SK-N-SH (cell line): Measurements from ENCODE around the gene ZNF532. TPM values are rescaled to one million over a fixed set of nuclear protein-coding genes. Genes with fewer than 3 reads are reported as not detected.

Experiments used
- CTCF ChIA-PET: fragments of 300-600, 350-600 bp; formaldehyde crosslinking; extraction: SDS; loops from one replicate; lab custom pipeline; 2021; lab: Yijun Ruan, JAX
- POLR2A ChIA-PET: fragments of 350-600 bp; sonication (Branson Sonifier 250); formaldehyde crosslinking; extraction: SDS; loops from one replicate; lab custom pipeline; 2020; ENCODE audit warnings: antibody characterized with exemption, inconsistent platforms; lab: Yijun Ruan, JAX
- DNase-seq: peaks from one replicate; pipeline ENCODE4 v3.0.0; 2012
- H2AFZ ChIP-seq: fragments of 200-600 bp; sonication (generic); 2 replicates; pipeline ENCODE4 v1.8.1; 2016; ENCODE audit warnings: antibody characterized with exemption, mild to moderate bottlenecking, low read depth
- H3F3A ChIP-seq: fragments of 200-600 bp; sonication (generic); replicated peaks from 2 replicates; pipeline ENCODE3; 2016; ENCODE audit warnings: antibody characterized with exemption, mild to moderate bottlenecking; ENCODE audit not compliant: insufficient read depth
- H3K27ac ChIP-seq, 2 experiments: fragments of 200-500 bp in 1 of 2; fragments of 200-600 bp in 1 of 2; sonication (Bioruptor generic) in 1 of 2; sonication (generic), shearing (Covaris generic) in 1 of 2; 2 replicates each; pipeline versions ENCODE4 v1.5.1 to v1.6.1; 2014 to 2016; ENCODE audit warnings: low read depth in 2 of 2, inconsistent platforms in 1 of 2, low read length in 1 of 2, mild to moderate bottlenecking in 1 of 2, mixed read lengths in 1 of 2
- H3K27me3 ChIP-seq: fragments of 200-600 bp; sonication (generic), shearing (Covaris generic); 2 replicates; pipeline ENCODE4 v1.6.1; 2016; ENCODE audit warnings: mixed run types; ENCODE audit not compliant: insufficient read depth
- H3K36me3 ChIP-seq, 2 experiments: fragments of 200-500 bp in 1 of 2; fragments of 200-600 bp in 1 of 2; sonication (Bioruptor generic) in 1 of 2; sonication (generic) in 1 of 2; replicated peaks in 1 of 2; 2 replicates each; pipeline versions ENCODE3 to v1.5.1; 2014 to 2016; ENCODE audit warnings: low read length in 1 of 2, mild to moderate bottlenecking in 1 of 2; ENCODE audit not compliant: insufficient read depth in 2 of 2, control insufficient read depth in 1 of 2
- H3K4me1 ChIP-seq, 2 experiments: fragments of 200-500 bp in 1 of 2; fragments of 200-600 bp in 1 of 2; sonication (Bioruptor generic) in 1 of 2; sonication (generic), shearing (Covaris generic) in 1 of 2; 2 replicates each; pipeline versions ENCODE4 v1.5.1 to v1.6.1; 2014 to 2016; ENCODE audit warnings: low read depth in 1 of 2, low read length in 1 of 2, mixed run types in 1 of 2; ENCODE audit not compliant: insufficient read depth in 2 of 2, control insufficient read depth in 1 of 2
- H3K4me2 ChIP-seq: fragments of 200-600 bp; sonication (generic), shearing (Covaris generic); 2 replicates; pipeline ENCODE4 v1.6.1; 2017; ENCODE audit warnings: mixed run types
- H3K4me3 ChIP-seq, 2 experiments: fragments of 200-500 bp in 1 of 2; fragments of 200-600 bp in 1 of 2; sonication (Bioruptor generic) in 1 of 2; sonication (generic), shearing (Covaris generic) in 1 of 2; 2 replicates each; pipeline versions ENCODE4 v1.5.1 to v1.8.1; 2014 to 2016; ENCODE audit warnings: low read depth in 2 of 2, inconsistent platforms in 1 of 2, low read length in 1 of 2, mild to moderate bottlenecking in 1 of 2, mixed read lengths in 1 of 2, moderate library complexity in 1 of 2
- H3K79me2 ChIP-seq: fragments of 200-600 bp; sonication (generic); 2 replicates; pipeline ENCODE4 v1.8.1; 2017; ENCODE audit warnings: mild to moderate bottlenecking; ENCODE audit not compliant: insufficient read depth
- H3K9ac ChIP-seq: fragments of 200-600 bp; sonication (generic); 2 replicates; pipeline ENCODE4 v1.6.1; 2017; ENCODE audit warnings: mixed run types
- H3K9me2 ChIP-seq: fragments of 200-600 bp; sonication (generic); 2 replicates; pipeline ENCODE4 v1.6.1; 2017; ENCODE audit warnings: mixed run types
- H3K9me3 ChIP-seq: fragments of 200-600 bp; sonication (generic); 2 replicates; pipeline ENCODE4 v1.6.1; 2017; ENCODE audit warnings: mixed run types, mild to moderate bottlenecking, moderate library complexity
- H4K20me1 ChIP-seq: fragments of 200-600 bp; sonication (generic); 2 replicates; pipeline ENCODE4 v1.6.1; 2017; ENCODE audit warnings: mild to moderate bottlenecking, mixed run types; ENCODE audit not compliant: insufficient read depth
- CHD2 ChIP-seq: fragments of 150-350 bp; IDR thresholded peaks from 2 replicates; pipeline ENCODE4 v1.6.1; 2018; ENCODE audit warnings: low read length; ENCODE audit not compliant: partially characterized antibody
- CTCF ChIP-seq: fragments of 200-600 bp; sonication (generic); IDR thresholded peaks from 2 replicates; pipeline ENCODE4 v1.6.1; 2017; ENCODE audit warnings: antibody characterized with exemption, mild to moderate bottlenecking, moderate library complexity
- EP300 ChIP-seq, 2 experiments: IDR thresholded peaks; 2 replicates each; pipeline versions ENCODE4 v1.4.0 to v1.6.1; 2012; ENCODE audit warnings: borderline replicate concordance in 1 of 2, low read depth in 1 of 2, low read length in 1 of 2
- EZH2phosphoT487 ChIP-seq: fragments of 200-600 bp; sonication (generic); IDR thresholded peaks from 2 replicates; pipeline ENCODE4 v1.6.1; 2017; ENCODE audit warnings: low read depth, mixed run types, mild to moderate bottlenecking, antibody characterized with exemption, moderate library complexity, borderline replicate concordance
- FOXM1 ChIP-seq: IDR thresholded peaks from 2 replicates; pipeline ENCODE4 v1.4.0; 2012; ENCODE audit warnings: low read depth, mild to moderate bottlenecking
- GATA2 ChIP-seq: sonication (generic); formaldehyde crosslinking; IDR thresholded peaks from 2 replicates; pipeline ENCODE4 v1.5.0; 2020; ENCODE audit warnings: mild to moderate bottlenecking, missing genetic modification reagents
- IRF3 ChIP-seq: fragments of 150-350 bp; IDR thresholded peaks from 2 replicates; pipeline ENCODE4 v1.6.1; 2016; ENCODE audit warnings: mild to moderate bottlenecking, low read depth, low read length
- JUND ChIP-seq: IDR thresholded peaks from 2 replicates; pipeline ENCODE4 v1.4.0; 2012
- NRF1 ChIP-seq: IDR thresholded peaks from 2 replicates; pipeline ENCODE4 v1.6.1; 2012; ENCODE audit warnings: low read depth, mild to moderate bottlenecking, low read length
- PBX3 ChIP-seq: IDR thresholded peaks from 2 replicates; pipeline ENCODE4; 2012
- POLR2AphosphoS5 ChIP-seq: IDR thresholded peaks from 2 replicates; pipeline ENCODE4 v1.6.1; 2012; ENCODE audit warnings: low read depth, low read length
- RAD21 ChIP-seq: IDR thresholded peaks from 2 replicates; pipeline ENCODE4 v1.6.1; 2012; ENCODE audit warnings: mild to moderate bottlenecking, low read length
- RFX5 ChIP-seq: IDR thresholded peaks from 2 replicates; pipeline ENCODE4 v1.6.1; 2012; ENCODE audit warnings: mild to moderate bottlenecking, improper control_type of control experiment, low read length
- SIN3A ChIP-seq: IDR thresholded peaks from 2 replicates; pipeline ENCODE4 v1.6.1; 2012; ENCODE audit warnings: low read depth, mild to moderate bottlenecking, low read length, moderate library complexity, borderline replicate concordance
- TAF1 ChIP-seq: IDR thresholded peaks from 2 replicates; pipeline ENCODE4 v1.6.1; 2012; ENCODE audit warnings: low read depth, mild to moderate bottlenecking, low read length, moderate library complexity, borderline replicate concordance
- USF2 ChIP-seq: fragments of 150-350 bp; IDR thresholded peaks from 2 replicates; pipeline ENCODE4 v1.6.1; 2017; ENCODE audit warnings: antibody characterized with exemption, low read length, low read depth, borderline replicate concordance
- ZBTB33 ChIP-seq: IDR thresholded peaks from 2 replicates; pipeline ENCODE4 v1.4.0; 2012; ENCODE audit warnings: low read depth, borderline replicate concordance
- WGBS: methylation state at CpG from one replicate; pipeline ENCODE4 v1.1.6; 2017; ENCODE audit warnings: low lambda C conversion rate; 5-methylcytosine and 5-hydroxymethylcytosine counted together
- polyA plus RNA-seq, 3 experiments: library from polyadenylated mRNA; depleted of rRNA; stranded (reverse); fragments of >200 nt; gene quantifications; 2 replicates each; pipeline ENCODE4 v1.2.3, GENCODE V29; 2012

The ZNF532 gene
- 34.7 and 39.2 TPM in 2 replicates for polyA plus RNA-seq (2012; rRNA removed)
- 30.4 and 39.2 TPM in 2 replicates for polyA plus RNA-seq (2012; cell fraction: cytosol; rRNA removed)
- 55.0 and 70.9 TPM in 2 replicates for polyA plus RNA-seq (2012; cell fraction: nucleus; rRNA removed)

- H3K9me2 ChIP-seq: no peaks in the 10 kb centered on the region
- no peaks in the 10 kb centered on the region for H3K9me3 ChIP-seq
- POLR2A ChIA-PET: interaction anchor here (0.6 to 1.7 kb wide), 10 partner anchors 9 to 158 kb away, joined by 3 to 8 read pairs (median 4); no protein-coding TSS in a partner anchor
- H3K36me3 ChIP-seq: peaks cover 17 to 35% of the 10 kb centered on the region in 2 experiments
- peak; percentile 84 for DNase-seq
- H3K4me2 ChIP-seq: peak within 1 kb of the TSS; percentile 66
- H3F3A ChIP-seq: peaks cover 15% of the 10 kb centered on the region
- TF ChIP-seq GATA2 (CRISPR knock-in tag) (no peak), CHD2 (no peak), FOXM1 (no peak), RAD21 (no peak), EP300 (IDR thresholded peaks at IDR 0.05; ENCODE audit: borderline replicate concordance in 1 of 2, low read depth in 1 of 2, low read length in 1 of 2) (no peak), JUND (no peak), PBX3 (no peak), ZBTB33 (no peak), RFX5 (no peak), IRF3 (no peak), USF2 (no peak), CTCF (no peak), SIN3A (no peak), EZH2phosphoT487 (no peak), NRF1 (no peak), POLR2AphosphoS5 (peak; percentile 65), TAF1 (peak; percentile 64; the same call in 1 of the 2 replicates)
- H3K27me3 ChIP-seq: no peaks in the 10 kb centered on the region
- CTCF ChIA-PET: interaction anchor here (0.9 to 1.9 kb wide), 4 partner anchors 14 to 206 kb away, joined by 3 to 5 read pairs (median 4); no protein-coding TSS in a partner anchor
- H3K4me3 ChIP-seq: peak within 1 kb of the TSS; percentile 46 to 59
- 26% methylated on average over 14 of the region's 17 CpGs for WGBS
- H3K4me1 ChIP-seq: peaks cover 37 to 43% of the 10 kb centered on the region in 2 experiments
- H3K9ac ChIP-seq: peak within 1 kb of the TSS; percentile 81
- peak within 1 kb of the TSS; percentile 70 to 89 for H3K27ac ChIP-seq
- H2AFZ ChIP-seq: peak within 1 kb of the TSS; percentile 62; the same call in 1 of the 2 replicates
- H3K79me2 ChIP-seq: peaks cover 59% of the 10 kb centered on the region
- no peaks in the 10 kb centered on the region for H4K20me1 ChIP-seq
These were observed at the start of gene ZNF532 for GRCh38 chr18:58864146-58865032. Gene ZNF532, plus strand, starts transcription at chr18:58864877. CDS start in a region left out here.
